NCI-H187 treated with DMSO at 0.1 percent for 48 hours (cell line): ENCODE data around the gene REEP6.
"Not testable (repeated sequence)": the region's sequence is repeated elsewhere in the genome, so short reads cannot be mapped to it uniquely, and the experiment has no call there.

Source experiments
- DNase-seq: peaks from one replicate; lab custom pipeline; 2025; lab: John Stamatoyannopoulos, UW

The REEP6 gene

GRCh38 chr19:1472231-1473084, 18.5 kb upstream of the REEP6 start:
- DNase-seq = no peak

- DNase-seq = no peak
Observed at GRCh38 chr19:1473085-1473851, 17.7 kb upstream of the REEP6 start.

- DNase-seq = no peak
Observed at GRCh38 chr19:1474011-1474764, 16.8 kb upstream of the REEP6 start.

GRCh38 chr19:1474765-1475351, 16.1 kb upstream of the REEP6 start:
- DNase-seq = no peak

GRCh38 chr19:1475751-1476437, 15.1 kb upstream of the REEP6 start:
- no peak for DNase-seq

- not testable (repeated sequence) for DNase-seq
Observed at GRCh38 chr19:1477056-1477455, 13.9 kb upstream of the REEP6 start.

DNA sequence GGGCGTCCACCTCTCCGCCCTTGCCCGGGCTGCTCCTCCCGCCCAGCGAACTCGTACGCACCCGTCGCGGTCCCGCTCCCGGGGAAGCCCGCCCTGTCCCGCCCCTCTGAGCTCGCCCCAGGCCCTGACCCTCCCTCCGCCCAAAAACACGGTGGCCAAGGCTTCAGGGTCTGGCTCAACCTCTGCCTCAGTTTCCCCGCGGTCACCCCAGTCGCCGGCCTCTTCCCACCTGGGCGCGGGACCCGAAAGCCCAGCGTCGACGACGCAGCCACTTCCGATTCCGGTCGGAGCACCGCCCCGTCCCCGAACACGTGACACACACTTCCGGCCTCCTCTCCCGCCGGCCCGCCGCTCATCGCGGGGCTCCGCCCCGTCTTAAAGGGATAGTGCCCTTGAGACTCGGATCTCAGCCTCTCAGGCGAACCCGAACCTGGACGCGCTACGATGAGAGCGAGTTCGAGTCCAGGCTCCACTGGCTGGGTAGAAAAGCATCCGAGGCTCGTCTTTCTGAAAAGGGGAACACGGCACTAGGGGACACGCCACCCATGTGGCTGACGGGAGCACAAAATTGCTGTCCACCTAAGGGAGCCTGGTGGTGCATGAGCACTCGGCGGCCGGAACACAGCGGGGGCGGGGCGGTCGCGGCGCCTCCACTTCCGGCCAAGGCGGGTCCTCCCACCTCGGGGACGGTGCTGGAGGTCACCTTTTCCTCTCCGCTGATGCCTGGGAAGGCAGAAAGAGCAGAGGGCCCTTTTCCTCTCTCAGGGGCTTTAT, 11.9 kb upstream of the REEP6 start, which contains the start of gene C19orf25:
Gene C19orf25, minus strand, starts transcription at position 282 of the 774 bp plus-strand sequence. CDS start 312 bp downstream, outside the sequence.
- DNase-seq = peak; percentile 61

DNA sequence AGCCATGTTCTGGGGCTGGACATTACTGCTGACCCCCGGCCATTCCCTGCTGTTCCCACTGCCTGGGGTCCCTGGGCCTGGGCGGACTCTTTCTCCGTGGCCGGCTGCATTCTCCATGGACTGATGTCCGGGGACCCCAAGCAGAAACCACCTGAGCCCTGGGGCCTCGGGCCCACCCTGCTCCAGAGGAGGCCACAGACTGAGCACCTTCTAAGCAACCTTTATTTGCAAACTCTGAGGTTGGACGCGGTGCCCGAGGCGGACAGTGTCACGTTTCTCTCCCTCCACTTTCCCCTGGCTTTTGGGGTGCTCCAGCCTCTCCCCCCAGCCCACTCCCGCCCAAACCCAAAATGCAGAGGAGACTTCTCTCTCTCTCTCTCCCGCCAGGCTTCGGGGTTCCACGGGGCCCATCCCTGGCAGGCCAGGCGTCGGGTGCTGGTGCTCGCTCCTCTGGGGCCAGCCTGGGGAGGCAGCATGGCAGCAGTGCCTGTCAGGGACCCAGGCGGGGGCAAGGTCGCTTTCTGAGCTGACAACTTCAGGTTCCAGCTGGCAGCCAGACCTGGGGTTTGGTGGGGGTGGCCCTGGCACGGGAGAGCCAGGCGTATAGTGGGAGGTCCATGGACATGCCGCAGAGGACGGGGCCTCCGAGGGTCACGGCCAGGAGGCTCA, 9.6 kb upstream of the REEP6 start:
- DNase-seq = no peak

DNA sequence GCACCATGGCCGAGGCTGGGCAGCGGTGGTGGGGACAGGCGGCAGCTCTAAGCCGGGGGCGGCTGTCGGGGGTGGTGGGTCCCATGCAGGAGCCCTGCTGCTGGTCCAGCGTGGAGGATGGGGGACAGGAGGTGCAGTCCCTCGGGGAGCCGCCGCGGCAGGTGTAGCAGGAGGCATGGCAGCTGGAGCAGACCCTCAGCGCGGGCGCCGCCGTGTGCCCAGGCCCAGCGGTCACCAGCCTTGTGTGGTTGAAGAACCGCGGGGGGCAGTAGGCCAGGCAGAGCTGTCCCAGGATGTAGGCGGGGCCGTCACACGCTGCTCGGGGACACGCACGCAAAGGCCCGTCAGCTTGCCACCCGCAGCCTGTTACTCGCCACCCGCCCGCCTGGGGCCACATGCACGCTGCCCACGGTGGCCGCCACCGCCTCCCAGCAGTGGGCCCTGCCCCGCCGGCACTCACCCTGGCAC, 9.1 kb upstream of the REEP6 start:
- DNase-seq = no peak

- no peak for DNase-seq
Observed at GRCh38 chr19:1482361-1483130, 8.4 kb upstream of the REEP6 start.

- no peak for DNase-seq
Observed at GRCh38 chr19:1483131-1483978, 7.6 kb upstream of the REEP6 start.

DNA sequence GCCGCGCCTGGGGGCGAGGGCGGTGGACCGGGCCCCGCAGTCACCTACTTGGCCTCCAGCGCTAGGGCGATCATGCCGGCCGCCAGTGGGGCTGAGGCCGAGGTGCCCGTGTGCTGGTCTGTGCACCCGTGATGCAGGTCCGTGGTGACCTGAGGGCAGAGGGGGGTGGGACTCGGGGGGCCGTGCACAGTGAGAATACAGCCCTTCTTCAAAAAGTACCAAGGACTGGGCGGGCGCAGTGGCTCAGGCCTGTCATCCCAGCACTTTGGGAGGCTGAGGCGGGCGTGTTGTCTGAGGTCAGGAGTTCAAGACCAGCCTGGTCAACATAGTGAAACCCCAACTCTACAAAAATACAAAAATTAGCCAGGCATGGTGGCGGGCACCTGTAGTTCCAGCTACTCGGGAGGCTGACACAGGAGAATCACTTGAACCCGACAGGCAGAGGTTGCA, 7.0 kb upstream of the REEP6 start:
- no peak for DNase-seq

GRCh38 chr19:1486720-1487575, 4.0 kb upstream of the REEP6 start:
- DNase-seq = no peak

- no peak for DNase-seq
Observed at GRCh38 chr19:1487576-1488281, 3.3 kb upstream of the REEP6 start.

- no peak for DNase-seq
Observed at GRCh38 chr19:1488282-1488601, 2.7 kb upstream of the REEP6 start.

DNA sequence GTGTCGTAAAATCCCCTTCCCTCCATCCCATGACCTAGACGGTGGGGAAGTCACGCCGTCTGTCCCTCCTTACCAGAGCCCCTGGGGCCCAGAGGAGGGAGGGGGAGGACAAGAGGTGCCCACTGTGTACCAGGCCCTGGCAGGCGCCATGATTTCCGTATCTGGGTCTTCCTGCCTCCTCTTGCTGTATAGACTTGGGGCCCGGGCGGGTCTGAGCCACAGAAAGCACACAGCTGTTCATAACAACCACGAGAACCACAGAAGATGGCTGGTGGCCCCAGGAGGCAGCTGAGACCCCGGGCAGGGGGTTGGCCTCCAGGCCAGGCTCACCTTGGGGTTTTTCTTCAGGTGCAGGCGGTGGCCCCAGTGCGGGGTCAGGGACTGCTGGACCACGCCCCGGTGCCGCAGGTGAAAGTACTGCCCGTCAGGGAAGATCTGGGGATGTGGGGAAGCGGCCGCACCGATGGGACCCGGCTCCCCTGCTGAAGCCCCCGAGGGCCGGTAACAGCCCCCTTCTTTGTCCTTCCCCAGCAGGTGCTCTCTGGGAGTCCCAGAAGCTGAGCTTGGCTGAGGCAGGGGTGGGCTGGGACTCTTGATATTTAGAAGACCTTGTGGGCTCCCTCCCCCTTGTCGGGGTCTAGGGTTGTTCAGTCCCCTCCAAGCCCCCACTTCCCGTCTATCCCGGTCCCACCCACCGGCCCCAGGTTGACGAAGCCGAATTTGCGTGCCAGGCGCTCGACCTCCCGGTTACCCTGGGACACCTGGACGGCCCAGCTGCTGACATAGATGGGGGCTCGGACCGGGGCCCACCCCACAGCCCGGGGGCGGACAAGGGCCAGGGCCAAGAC, 1.3 kb upstream of the REEP6 start:
- DNase-seq = no peak
